Upper lobe of left lung (tissue), 4 donors: ENCODE measurements around the gene C2orf81.

Experiments
- CTCF ChIP-seq, 6 experiments: fragments of 450-650 bp in 4 of 6; fragments of 200-600 bp in 2 of 6; sonication (generic) in 2 of 6; IDR thresholded peaks; one replicate each; pipeline ENCODE4 v1.5.1; 2016 to 2019; ENCODE audit warnings: antibody characterized with exemption in 6 of 6
- POLR2A ChIP-seq, 4 donors: fragments of 450-650 bp; IDR thresholded peaks; one replicate each; pipeline ENCODE4 v1.5.1; 2016 to 2017; ENCODE audit warnings: antibody characterized with exemption in 4 of 4, mild to moderate bottlenecking in 2 of 4
- POLR2AphosphoS5 ChIP-seq, 2 donors: sonication (generic); formaldehyde crosslinking; IDR thresholded peaks; one replicate each; pipeline ENCODE4 v1.5.1; 2017; ENCODE audit warnings: antibody characterized with exemption in 2 of 2

- no peak for TF ChIP-seq POLR2A (IDR thresholded peaks at IDR 0.05)
- no peak for TF ChIP-seq CTCF (IDR thresholded peaks at IDR 0.05)
- peak in 1 of 2 donors; percentile 35 for TF ChIP-seq POLR2AphosphoS5 (IDR thresholded peaks at IDR 0.05)
Observed at GRCh38 chr2:74379851-74380789, 41.3 kb downstream of the C2orf81 start, which contains the start of gene DCTN1.
